AG08395 (cell line): ENCODE measurements around the gene C1QL1.

Experiments used
- DNase-seq: peaks from one replicate; pipeline ENCODE4 v3.0.0; 2012; ENCODE audit warnings: mixed read lengths, low spot score

C1QL1 gene

GRCh38 chr17:44989552-44990138, 21.5 kb upstream of the C1QL1 start:
- DNase-seq = no peak

DNA sequence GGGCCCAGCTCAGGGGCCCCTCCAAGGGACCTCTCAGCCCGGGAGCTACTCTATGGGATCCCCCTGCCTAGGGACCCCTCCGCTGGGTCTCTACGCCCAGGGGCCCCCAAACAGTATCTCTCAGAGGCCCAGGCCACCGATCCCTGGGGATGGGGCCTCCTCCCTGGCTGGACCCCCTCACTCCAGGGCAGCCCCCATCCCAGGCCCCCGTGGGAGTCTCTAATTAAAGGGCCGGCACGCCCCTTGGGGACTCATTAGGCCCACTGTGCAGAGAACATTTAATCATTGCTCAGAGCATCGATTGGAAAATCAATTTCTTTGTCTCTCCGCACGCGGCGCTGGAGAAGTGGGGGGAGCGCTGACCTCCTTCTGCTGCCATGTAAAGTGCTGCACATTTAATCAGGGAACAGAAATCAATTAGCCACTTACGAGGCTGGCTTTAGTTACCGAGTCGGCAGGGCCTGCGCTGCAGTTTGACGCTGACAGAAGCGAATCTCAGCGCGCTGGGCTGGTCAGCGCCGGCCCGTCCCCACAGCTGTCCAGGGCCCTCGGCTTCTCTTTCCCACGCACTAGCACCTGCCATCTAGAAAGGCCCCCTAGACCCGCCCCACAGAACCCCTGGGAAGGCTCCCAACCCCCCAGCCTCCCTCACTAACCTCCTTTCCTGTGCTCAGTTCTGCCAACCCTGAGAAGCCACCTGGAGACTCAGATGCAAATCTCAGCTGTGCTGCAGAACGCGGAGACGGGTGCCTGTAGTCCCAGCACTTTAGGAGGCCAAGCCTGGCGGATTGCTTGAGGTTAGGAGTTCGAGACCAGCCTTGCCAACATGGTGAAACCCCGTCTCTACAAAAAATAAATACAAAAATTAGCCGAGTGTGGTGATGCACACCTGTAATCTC, 20.2 kb upstream of the C1QL1 start:
- no peak for DNase-seq

DNA sequence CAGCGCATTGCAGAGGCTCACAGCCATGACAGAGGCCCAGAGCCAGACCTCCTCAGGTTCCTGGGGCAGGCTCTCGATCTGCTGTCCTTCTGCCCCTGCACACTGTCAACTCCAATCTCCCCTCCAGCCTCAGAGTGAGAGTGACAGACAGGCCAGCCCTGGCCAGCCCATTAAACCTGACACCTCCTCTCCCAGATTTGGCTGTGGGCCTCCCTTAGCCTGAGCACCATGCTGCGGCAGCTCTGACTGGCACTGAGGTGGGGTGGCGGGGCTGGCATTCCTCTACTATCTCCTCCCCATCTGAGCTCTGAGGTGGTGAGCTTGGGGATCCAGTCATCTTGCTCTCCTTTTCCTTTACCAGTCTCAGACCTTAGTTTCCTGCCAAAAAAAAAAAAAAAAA, 15.5 kb upstream of the C1QL1 start:
- no peak for DNase-seq

DNA sequence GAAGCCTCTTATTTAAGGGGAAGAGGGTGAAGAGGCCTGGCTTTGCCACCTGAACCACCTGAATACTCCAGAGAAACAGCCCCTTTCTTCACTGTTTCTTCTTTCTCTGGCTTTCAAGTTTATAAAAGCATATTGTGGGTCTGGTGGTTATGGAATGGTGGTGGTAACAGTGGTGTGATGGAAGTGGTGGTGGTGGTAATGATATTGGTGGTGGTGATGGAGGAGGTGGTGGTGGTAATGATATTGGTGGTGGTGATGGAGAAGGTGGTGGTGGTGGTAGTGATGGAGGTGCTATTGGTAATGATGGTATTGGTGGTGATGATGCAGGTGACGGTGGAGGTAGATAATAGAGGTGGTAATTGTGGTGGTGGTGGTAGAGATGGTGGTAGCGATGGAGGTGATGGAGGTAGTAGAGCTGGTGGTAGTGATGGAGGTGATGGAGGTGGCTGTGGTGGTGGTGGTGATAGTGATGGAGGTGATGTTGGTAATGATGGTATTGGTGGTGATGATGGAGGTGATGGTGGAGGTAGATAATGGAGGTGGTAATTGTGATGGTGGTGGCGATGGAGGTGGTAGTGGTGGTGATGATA, 14.1 kb upstream of the C1QL1 start:
- no peak for DNase-seq

DNA sequence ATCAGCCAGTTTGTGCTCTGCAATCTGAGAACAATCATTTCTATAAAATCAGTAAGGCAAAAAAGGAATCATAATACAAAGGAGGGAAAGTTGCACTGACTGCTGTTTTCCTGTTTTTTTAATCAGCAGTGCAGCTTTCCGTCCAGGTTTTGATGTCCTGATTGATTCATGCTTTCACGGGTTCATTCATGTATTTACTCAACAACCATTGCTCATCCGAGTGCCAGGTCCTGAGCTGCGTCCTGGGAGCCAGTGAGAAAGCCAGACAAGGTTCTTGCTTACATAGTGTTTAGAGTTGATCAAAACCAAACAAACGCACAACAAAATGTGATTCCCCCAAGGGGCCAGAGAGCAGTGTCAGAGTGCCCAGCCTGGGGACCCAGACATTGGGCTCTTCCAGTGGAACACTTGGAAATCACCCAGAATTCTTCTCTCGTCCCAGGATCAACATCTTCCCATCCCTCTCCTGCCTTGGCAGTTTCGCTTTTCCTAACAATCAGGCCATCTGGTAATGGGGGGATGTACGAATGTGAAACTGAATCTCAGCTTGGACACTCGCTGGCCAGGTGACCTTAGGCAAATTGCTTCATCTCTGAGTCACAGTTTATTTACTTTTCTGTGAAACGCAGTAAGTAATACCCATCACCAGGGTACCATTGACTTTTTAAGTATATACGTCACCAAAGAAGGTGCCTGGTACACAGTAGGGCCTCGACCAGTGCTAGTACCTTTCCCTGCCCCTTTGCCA, 13.3 kb upstream of the C1QL1 start:
- no peak for DNase-seq

DNA sequence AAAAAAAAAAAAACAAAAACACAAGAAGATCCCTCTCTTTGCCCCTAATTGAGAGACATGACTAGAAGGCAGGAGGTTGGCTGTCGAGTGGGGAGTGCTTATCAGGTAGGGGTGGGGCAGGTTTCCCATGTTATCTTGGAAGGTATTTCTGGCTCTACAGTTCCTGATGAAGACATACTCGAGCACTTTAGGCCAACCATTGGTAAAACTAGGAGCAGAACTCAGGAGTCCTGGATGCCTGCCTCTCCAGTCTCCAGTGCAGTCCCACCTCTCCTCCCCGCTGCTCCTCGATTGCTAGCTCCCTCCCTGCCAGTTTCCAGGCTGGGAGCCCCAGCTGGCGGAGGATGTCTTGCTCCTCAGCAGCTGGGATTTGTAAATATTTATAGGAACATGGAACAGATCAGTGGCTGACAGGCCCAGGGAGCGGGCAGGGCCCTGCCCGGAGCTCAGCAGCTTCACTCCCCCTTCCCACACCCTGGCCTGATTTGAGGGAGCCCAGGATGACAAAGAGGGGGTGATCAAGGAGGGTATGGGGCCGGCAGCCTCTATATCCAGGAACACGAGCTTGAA, 11.4 kb upstream of the C1QL1 start:
- no peak for DNase-seq

GRCh38 chr17:44978807-44979206, 10.7 kb upstream of the C1QL1 start:
- no peak for DNase-seq

DNA sequence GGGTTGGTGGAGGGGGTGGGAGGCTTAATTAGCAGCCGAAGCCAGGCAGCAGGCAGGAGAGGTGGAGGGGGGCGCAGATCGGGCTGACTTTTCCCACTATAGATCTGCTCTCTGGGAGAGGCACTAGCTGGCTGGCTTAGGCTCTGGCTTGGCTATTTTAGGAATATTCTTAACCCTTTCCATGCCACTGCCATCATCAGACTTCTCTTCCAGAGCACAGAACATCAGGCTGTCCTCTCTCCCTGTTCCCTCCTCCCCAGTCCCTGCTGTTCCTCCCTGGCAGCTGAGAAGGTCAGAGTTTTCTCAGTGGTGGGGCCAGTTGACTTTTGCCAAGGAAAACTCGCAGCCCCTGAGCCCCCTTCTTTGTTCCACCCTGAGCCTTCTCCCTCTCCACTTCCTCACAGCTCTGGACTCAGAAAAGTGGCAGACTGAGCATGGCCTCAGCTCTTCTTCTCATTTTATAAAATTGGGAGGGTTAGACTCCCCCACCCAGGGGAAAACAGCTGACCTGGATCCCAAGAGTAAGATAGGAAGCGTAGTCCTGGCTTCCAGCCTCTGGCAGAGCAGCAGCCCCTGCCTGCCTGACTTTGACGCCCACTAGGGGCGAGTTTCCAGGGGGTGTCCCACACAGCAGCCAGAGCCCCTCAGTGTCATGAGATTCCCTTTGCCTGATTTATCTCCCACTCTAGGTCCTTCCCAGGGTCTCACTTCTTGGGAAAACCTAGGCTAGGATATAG, 9.9 kb upstream of the C1QL1 start:
- no peak for DNase-seq

DNA sequence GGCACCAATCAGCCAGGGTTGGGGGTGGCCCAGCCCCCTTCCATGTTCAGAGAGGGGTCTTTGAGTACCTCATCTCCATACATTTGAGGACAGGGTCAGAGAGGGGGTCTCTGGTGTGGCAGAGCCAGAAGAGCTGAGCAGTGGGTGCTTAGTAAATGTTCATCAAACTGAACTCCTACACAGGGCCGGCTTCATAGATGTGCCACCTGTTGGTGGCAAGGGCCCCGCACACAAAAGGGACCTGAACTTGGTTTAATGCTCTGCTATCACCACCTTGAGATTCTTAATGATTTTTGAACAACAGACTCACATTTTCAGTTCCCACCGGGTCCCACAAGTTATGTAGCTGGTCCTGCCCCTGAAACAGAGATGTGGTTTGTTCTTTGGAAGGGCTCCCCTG, 9.0 kb upstream of the C1QL1 start:
- DNase-seq = no peak

DNA sequence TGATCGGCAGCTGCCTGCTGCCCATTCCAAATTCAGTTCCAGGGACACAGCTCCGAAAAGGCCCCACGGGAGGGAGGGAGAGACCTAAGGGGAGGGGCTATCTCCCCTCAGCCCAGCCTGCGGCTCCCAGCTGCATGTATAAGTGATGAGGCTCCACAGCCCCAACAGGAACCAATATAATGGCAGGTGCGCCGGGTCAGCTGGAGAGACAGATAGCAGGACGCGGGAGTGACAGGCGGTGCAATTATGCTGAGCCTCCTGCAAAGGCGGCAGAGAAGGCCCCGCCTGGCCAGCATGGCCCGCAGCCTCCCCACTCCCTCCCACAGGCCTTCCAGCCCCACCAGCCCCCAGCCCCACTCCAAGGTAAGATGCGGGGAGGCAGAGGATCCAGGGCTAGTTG, 8.1 kb upstream of the C1QL1 start:
- no peak for DNase-seq

DNA sequence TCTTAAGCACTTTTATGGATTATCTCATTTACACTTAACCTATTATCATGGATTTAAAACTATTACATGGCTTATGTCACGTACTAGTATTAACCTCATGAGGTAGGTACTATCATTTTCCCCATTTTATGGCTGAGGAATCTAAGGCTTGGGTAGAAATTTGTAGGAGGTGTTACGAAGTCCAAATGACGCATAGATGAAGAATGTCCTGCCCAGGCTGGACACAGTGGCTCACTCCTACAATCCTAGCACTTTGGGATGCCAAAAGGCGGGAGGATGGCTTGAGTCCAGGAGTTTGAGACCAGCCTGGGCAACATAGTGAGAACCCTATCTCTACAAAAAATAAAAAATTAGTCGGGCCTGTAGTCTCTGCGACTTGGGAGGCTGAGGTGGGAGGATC, 4.8 kb upstream of the C1QL1 start:
- no peak for DNase-seq

- peak; percentile 47 for DNase-seq
These were observed 3.8 kb upstream of the C1QL1 start for GRCh38 chr17:44971776-44972483.

DNA sequence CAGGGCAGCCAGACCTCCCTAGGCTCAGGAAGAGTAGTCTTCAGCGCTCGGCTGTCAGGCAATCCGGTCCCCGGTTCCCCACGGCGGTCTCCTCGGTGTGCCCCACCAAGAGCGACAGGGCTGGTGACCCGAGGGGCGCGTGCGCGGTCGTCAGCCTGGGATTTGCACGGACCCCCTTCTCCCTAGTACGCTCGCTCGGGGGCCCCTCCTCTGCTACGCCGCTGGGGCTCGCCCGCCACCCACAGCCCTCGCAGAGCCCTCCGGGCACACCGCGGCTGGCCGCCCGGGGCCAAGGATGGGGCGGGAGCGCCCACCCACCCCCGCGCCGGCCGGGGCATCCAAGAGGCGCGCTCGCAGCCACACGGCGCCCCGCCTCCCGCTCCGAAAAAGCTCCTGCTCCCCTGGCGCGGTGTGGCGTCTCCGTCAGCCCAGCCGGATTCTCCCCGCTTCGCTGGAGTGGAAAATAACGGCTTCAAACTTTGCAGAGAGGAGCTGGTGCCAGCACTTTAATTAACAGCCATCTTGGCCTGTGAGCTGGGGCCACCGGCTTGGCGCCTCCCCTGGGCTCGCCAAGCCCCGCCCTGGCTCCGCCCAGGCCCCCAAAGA, 2.1 kb upstream of the C1QL1 start:
- DNase-seq = peak; percentile 56

DNA sequence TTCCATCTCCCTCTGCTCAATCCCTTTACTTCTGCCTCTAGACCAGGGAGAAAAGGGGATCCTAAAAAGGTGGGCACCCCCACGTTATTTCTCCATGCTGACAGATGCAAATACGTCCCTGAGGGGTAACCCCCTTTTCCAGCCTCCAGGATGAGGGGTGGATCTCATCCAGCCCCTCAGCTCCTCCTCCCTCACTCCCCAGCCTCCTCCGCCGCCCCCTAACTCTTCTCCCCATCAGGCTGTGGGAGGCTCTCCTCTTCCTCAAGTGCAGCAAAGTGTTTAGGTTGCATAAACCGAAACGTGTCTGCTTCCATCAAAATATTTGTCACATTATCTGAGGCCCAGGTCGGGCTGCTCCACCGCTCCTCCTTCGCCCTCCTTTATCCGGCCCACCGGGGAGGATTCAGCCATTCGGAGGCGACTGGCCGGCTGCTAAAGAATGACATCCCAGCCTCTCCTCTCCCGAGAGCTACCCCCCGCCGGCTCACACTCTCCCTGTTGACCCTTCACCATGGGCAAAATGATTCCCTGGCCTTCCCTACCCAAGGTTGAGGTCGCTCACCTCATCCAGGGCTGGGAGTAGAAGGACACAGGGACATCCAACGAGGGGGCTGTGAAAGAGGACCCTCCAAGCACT, 1.2 kb upstream of the C1QL1 start:
- no peak for DNase-seq

- DNase-seq = no peak
These were observed 237 bp downstream of the C1QL1 start for GRCh38 chr17:44967907-44968224.

GRCh38 chr17:44967026-44967906, 837 bp downstream of the C1QL1 start:
- DNase-seq = no peak

- no peak for DNase-seq
These were observed 1.6 kb downstream of the C1QL1 start for GRCh38 chr17:44966348-44967025.

GRCh38 chr17:44965481-44966234, 2.4 kb downstream of the C1QL1 start:
- no peak for DNase-seq
